GM18517 (cell line): ENCODE measurements around the gene PIGQ.

Experiments used
- ATAC-seq: cut with Tn5 transposase; IDR thresholded peaks from one replicate; pipeline ENCODE4 v1.9.1; 2021; ENCODE audit warnings: mild to moderate bottlenecking, moderate library complexity; ENCODE audit not compliant: unreplicated experiment

PIGQ gene

DNA sequence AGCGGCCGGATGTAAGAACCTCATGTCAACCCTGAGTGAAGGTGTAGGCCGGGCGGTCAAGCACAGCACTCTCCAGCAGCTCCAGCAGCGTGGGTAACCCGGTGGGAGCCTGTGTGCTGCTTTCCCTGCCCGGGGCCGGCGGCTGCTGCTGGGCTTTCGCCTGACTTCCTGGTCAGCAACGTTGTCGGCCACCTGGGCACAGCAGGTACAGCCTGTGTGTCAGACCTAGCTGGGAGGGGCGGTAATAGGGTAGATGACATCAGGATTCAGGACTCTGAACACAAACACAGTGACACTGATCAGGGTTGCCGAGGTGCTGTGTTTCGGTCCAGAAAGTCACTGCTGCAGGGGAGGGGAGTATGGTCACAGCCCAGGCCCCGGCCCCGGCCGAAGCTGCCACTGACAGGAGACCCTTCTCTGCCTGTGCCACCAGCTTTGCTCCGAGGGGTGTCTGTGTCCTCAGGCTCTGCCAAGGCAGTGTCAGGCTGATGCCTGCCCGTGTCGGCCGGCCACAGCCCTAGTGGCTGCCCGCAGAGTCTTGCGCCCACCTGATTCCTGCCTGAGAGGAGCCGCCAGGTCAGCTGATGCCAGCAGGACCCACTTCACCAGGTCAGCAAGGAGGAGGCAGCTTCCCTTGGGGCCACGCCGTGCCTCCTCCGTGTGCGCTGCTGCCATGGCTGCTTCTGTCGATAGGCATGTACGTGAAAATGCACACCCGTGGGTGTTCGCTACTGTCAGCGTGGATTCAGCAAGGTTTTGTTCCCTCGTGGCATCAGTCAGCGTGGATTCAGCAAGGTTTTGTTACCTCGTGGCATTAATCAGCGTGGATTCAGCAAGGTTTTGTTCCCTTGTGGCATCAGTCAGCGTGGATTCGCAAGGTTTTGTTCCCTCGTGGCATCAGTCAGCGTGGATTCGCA is 29.3 kb downstream of the PIGQ start:
- ATAC-seq = no peak

GRCh38 chr16:600781-601180 is 31.0 kb downstream of the PIGQ start:
- no peak for ATAC-seq

DNA sequence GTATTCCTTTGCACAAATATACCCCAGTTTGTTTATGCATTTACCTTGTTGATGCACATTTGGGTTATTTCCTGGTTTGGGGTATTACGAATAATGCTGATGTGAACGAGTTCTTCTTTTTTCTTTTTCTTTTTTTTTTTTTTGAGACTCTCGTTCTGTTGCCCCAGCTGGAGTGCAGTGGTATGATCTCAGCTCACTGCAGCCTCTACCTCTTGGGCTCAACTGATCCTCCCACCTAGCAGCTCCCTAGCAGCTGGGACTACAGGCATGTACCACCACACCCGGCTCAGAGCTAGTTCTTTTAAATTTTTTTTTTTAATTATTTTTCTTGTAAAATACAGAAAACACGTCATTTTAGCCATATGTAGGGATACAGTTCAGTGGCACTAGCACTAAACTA is 34.2 kb downstream of the PIGQ start:
- ATAC-seq = no peak

GRCh38 chr16:606656-607307 is 37.0 kb downstream of the PIGQ start:
- ATAC-seq = no peak

DNA sequence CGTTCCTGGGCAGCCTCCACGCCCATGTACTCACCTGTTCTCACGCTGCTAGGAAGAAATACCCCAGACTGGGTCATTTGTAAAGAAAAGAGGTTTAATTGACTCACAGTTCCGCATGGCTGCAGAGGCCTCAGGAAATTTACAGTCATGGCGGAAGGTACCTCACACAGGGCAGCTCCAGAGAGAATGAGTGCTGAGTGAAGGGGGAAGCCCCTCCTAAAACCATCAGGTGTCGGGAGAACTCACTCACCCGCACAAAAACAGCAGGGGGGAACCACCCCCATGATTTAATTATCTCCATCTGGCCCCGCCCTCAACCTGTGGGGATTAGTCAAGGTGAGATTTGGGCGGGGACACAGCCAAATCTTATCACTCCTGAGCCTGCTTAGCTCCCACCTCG is 38.3 kb downstream of the PIGQ start:
- no peak for ATAC-seq

- no peak for ATAC-seq
Measured at GRCh38 chr16:609316-609715, 39.5 kb downstream of the PIGQ start.

DNA sequence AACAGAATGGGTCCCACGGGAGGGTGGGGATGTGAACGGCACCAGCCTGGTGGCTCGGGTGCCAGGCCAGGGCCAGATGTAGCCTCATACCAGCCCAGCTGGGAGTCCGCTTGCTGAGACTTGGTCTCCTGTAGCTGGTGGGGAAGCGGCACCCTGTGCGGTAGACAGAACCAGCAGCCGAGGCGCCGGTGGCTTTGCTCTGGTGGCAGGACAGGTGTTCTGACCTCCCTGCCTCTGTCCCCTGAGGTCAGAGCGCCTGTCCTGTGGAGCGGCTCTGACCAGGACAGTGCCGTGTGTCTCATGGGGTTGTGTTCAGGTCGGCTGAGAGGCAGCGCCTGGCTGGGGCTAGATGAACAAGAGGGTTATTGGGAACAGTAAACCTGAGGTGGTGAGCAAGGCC is 40.2 kb downstream of the PIGQ start:
- ATAC-seq = no peak

DNA sequence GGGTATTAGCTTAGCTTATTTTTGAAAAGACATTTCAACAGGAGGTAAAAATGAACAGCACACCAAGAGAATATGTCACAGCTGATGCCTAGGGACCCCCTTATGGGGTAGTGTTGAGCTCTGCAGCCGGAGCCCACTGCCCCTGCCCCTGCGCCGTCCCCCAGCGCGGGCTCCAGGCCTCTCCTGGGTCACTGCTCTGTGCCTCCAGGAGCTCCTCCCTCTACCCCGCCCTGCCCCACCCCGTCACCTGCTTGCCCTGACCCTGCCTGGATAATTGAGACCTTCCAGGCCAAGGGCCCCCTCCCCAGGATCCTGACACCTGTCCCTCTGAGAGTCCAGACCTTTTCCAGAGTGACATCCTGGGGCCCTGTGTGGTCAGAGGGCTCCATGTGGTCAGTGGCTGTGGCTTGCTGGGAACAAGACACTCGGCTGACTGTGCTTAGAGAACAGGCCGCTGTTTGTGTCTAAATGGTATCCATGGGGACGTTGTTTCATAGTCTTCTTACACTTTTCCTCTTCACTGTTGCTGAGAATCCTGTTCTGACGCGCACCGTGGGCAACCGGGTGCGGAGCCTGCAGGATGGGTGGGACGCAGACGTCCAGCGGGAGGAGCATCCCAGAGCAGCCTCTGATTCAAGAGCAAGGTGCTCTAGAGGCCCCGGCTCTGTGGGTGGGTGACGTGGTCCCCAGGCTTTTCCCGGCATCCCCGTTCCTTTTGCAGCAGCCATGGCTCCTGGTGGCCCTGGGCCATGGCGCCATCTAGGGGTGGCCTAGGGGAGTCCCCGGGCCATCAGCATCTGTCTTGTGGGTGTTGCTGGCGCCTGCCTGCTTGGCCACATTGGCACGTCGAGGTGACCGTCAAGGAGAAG is 41.0 kb downstream of the PIGQ start:
- no peak for ATAC-seq

- no peak for ATAC-seq
Measured at GRCh38 chr16:615122-615521, 45.4 kb downstream of the PIGQ start.

- no peak for ATAC-seq
Measured at GRCh38 chr16:616733-617586, 47.2 kb downstream of the PIGQ start.

DNA sequence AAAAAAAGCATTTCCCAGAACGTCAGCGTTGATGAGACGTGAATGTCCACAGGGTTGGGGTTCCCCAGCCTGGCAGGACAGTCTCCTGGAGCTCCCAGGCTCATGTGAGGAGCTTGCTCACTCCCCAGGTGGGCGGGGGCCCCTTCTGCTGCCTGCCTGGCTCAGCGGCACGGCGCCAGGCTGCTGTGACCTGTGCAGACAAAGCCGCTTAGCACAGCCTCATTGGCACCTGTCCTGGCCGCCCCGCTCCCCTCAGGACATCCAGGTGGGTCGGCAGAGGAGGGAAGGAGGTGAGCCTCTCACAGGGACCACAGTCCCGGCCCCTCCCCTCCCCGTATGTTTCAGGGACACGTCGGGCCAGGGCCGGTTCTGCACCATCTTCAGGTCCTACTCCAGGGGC is 48.1 kb downstream of the PIGQ start:
- ATAC-seq = no peak

GRCh38 chr16:619476-620100 is 49.8 kb downstream of the PIGQ start:
- ATAC-seq = no peak

- ATAC-seq = no peak
Measured at GRCh38 chr16:620700-621525, 51.1 kb downstream of the PIGQ start.

- no peak for ATAC-seq
Measured at GRCh38 chr16:621526-622105, 51.8 kb downstream of the PIGQ start.

GRCh38 chr16:622920-623280 is 53.1 kb downstream of the PIGQ start:
- no peak for ATAC-seq

DNA sequence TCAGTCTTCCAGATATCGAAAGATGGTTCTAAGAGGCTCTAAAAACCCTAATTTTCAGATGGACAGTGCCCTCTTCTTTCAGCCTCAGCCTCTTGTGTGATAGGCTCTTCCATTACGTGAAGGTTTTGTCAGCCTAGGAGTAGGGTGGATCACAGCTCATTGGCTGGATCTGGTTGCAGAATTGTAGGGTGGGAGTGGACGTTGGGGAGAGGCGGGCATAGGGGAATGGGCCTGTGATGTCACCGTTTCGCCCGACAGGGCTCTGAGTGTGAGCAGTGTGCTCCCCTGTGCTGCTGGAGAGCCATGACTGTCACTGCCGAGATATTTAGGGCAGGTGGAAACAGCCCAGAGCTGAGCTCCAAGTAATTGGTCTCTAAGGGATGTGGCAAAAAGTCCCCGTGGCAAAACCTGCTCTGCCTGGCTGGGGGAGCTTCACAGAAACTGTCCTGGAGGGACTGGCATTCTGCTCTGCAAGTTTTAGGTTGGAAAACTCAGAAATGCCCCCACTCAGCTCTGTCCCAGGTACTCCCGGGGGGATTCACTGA is 54.8 kb downstream of the PIGQ start:
- ATAC-seq = no peak

GRCh38 chr16:625117-625976 is 55.6 kb downstream of the PIGQ start:
- ATAC-seq = no peak
